ENCODE results near the gene MUC2.

DNA sequence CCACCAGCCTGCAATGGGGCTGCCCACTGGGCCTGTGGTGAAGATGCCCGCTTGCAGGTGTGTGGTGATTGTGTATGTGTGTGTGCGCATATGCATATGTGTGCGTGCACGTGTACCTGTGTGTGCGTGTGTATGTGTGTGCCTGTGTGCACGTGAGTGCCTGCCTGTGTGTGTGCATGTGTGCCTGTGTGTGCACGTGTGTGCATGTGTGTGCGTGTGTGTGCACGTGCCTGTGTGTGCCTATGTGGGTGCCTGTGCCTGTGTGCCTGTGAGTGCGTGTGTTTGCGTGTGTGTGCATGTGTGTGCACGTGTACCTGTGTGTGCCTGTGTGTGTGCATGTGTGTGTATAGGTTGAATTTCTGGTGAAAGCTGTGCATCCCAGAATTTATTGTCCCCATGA lies 35.8 kb upstream of the MUC2 start:
- TF ChIP-seq, protein P1, sequence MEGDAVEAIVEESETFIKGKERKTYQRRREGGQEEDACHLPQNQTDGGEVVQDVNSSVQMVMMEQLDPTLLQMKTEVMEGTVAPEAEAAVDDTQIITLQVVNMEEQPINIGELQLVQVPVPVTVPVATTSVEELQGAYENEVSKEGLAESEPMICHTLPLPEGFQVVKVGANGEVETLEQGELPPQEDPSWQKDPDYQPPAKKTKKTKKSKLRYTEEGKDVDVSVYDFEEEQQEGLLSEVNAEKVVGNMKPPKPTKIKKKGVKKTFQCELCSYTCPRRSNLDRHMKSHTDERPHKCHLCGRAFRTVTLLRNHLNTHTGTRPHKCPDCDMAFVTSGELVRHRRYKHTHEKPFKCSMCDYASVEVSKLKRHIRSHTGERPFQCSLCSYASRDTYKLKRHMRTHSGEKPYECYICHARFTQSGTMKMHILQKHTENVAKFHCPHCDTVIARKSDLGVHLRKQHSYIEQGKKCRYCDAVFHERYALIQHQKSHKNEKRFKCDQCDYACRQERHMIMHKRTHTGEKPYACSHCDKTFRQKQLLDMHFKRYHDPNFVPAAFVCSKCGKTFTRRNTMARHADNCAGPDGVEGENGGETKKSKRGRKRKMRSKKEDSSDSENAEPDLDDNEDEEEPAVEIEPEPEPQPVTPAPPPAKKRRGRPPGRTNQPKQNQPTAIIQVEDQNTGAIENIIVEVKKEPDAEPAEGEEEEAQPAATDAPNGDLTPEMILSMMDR (conservative IDR thresholded peaks at IDR 0.05; ENCODE audit: low read depth, low read length), result no peak
- TF ChIP-seq EZH2 (IDR thresholded peaks at IDR 0.05; ENCODE audit: low read length, unreplicated experiment), result no peak

Data from PC-3 (cell line).